ENCODE data around the gene SETD5. TPM values are rescaled to one million over a fixed set of nuclear protein-coding genes. Genes with fewer than 3 reads are reported as not detected.

Gene SETD5
- total RNA-seq, 1 donor from 2014 or later = 239 TPM

GRCh38 chr3:9496893-9497292 lies 99.5 kb downstream of the SETD5 start:
- DNase-seq (ENCODE audit: low spot score in 2 of 2) = no peak
- intact Hi-C loops (cut with DNase I) = no loop called here
- no peaks in the 10 kb centered on the region for H3K36me3 ChIP-seq
- no peaks in the 10 kb centered on the region for H3K27me3 ChIP-seq
- H3K27ac ChIP-seq = no peak overlapping the region
- no peak for TF ChIP-seq CTCF (IDR thresholded peaks at IDR 0.05)
- peaks cover 0 to 4% of the 10 kb centered on the region in 2 donors for H3K4me1 ChIP-seq
- H3K4me3 ChIP-seq = no peak overlapping the region
- H3K9me3 ChIP-seq = no peaks in the 10 kb centered on the region

- H3K27ac ChIP-seq = no peak overlapping the region
- peaks cover 0 to 4% of the 10 kb centered on the region in 2 donors for H3K4me1 ChIP-seq
- H3K9me3 ChIP-seq = no peaks in the 10 kb centered on the region
- H3K36me3 ChIP-seq = no peaks in the 10 kb centered on the region
- H3K27me3 ChIP-seq = no peaks in the 10 kb centered on the region
- TF ChIP-seq CTCF (IDR thresholded peaks at IDR 0.05) = no peak
- no peak for DNase-seq (ENCODE audit: low spot score in 2 of 2)
- intact Hi-C loops (cut with DNase I) = no loop called here
- no peak overlapping the region for H3K4me3 ChIP-seq
Observed at GRCh38 chr3:9497821-9498565, 100.6 kb downstream of the SETD5 start.

- intact Hi-C loops (cut with DNase I) = no loop called here
- no peak for TF ChIP-seq CTCF (IDR thresholded peaks at IDR 0.05)
- no peaks in the 10 kb centered on the region for H3K36me3 ChIP-seq
Observed at GRCh38 chr3:9498781-9499180, 101.4 kb downstream of the SETD5 start.

GRCh38 chr3:9499455-9500107 lies 102.2 kb downstream of the SETD5 start:
- intact Hi-C loops (cut with DNase I) = loop anchor here (5.0 kb wide), 1 partner anchor 1238 kb away; no protein-coding TSS in a partner anchor
- H3K27ac ChIP-seq = no peak overlapping the region
- TF ChIP-seq CTCF (IDR thresholded peaks at IDR 0.05) = no peak
- H3K27me3 ChIP-seq = no peaks in the 10 kb centered on the region
- DNase-seq (ENCODE audit: low spot score in 2 of 2) = no peak
- no peaks in the 10 kb centered on the region for H3K9me3 ChIP-seq
- peaks cover 0 to 4% of the 10 kb centered on the region in 2 donors for H3K4me1 ChIP-seq
- peak overlapping the region in 1 of 2 donors; percentile 20 for H3K4me3 ChIP-seq
- H3K36me3 ChIP-seq = no peaks in the 10 kb centered on the region

More at GRCh38 chr3:9498781-9499180, 101.4 kb downstream of the SETD5 start:
- H3K4me1 ChIP-seq = peaks cover 0 to 4% of the 10 kb centered on the region in 2 donors
- DNase-seq (ENCODE audit: low spot score in 2 of 2) = no peak
- H3K9me3 ChIP-seq = no peaks in the 10 kb centered on the region
- H3K27ac ChIP-seq = no peak overlapping the region
- H3K4me3 ChIP-seq = no peak overlapping the region
- no peaks in the 10 kb centered on the region for H3K27me3 ChIP-seq

GRCh38 chr3:9500108-9501050 lies 103.0 kb downstream of the SETD5 start:
- H3K4me3 ChIP-seq = peak overlapping the region in 1 of 2 donors; percentile 20
- no peak for DNase-seq (ENCODE audit: low spot score in 2 of 2)
- TF ChIP-seq CTCF (IDR thresholded peaks at IDR 0.05) = peak in 2 of 3 experiments; percentile 40 to 41
- no peaks in the 10 kb centered on the region for H3K9me3 ChIP-seq
- no peaks in the 10 kb centered on the region for H3K27me3 ChIP-seq
- intact Hi-C loops (cut with DNase I) = loop anchor here (5.0 kb wide), 1 partner anchor 1237 kb away; no protein-coding TSS in a partner anchor
- H3K4me1 ChIP-seq = peaks cover 0 to 4% of the 10 kb centered on the region in 2 donors
- no peak overlapping the region for H3K27ac ChIP-seq
- no peaks in the 10 kb centered on the region for H3K36me3 ChIP-seq

Measured in ascending aorta (tissue), 2 donors.